Pancreas (tissue), 10 donors: Measurements from ENCODE around the gene TMEM208. TPM values are rescaled to one million over a fixed set of nuclear protein-coding genes. Genes with fewer than 3 reads are reported as not detected.

Experiments
- ATAC-seq, 4 donors: fragments of 200-7000 bp; cut with Tn5 transposase; one replicate each; pipeline versions ENCODE4 v1.8.0 to v1.9.1; 2020; ENCODE audit warnings: mild to moderate bottlenecking in 4 of 4, moderate library complexity in 4 of 4
- DNase-seq, 6 donors: peaks; one replicate each; pipeline ENCODE4 v3.0.0-alpha.2; 2020
- FAIRE-seq: peaks from 2 replicates; lab custom pipeline; 2012; peaks lifted over from hg19 to GRCh38; lab: Jason Lieb, UNC
- H3K27ac ChIP-seq, 4 donors: fragments of 200-600 bp; sonication (generic); 1 replicate in 3 of 4; 2 replicates in 1 of 4; pipeline versions ENCODE4 v1.5.0 to v1.8.0; 2020
- H3K27me3 ChIP-seq, 4 donors: fragments of 200-600 bp; one replicate each; pipeline ENCODE4 v1.8.0; 2021
- H3K36me3 ChIP-seq, 3 donors: fragments of 200-600 bp; sonication (generic) in 1 of 3; one replicate each; pipeline versions ENCODE4 v1.5.0 to v1.8.0; 2020 to 2021
- H3K4me1 ChIP-seq, 3 donors: fragments of 200-600 bp; one replicate each; pipeline ENCODE4 v1.8.0; 2021
- H3K4me3 ChIP-seq, 4 donors: fragments of 200-600 bp; sonication (generic) in 2 of 4; one replicate each; pipeline versions ENCODE4 v1.5.0 to v1.8.0; 2020 to 2021
- H3K9me3 ChIP-seq, 4 donors: fragments of 200-600 bp; one replicate each; pipeline ENCODE4 v1.8.0; 2021
- WGBS, 2 donors: extraction: QIAGEN DNeasy Blood & Tissue Kit; methylation state at CpG; one replicate each; pipeline ENCODE4 v1.1.7; 2013; 5-methylcytosine and 5-hydroxymethylcytosine counted together
- intact Hi-C, 3 donors: fragments of 100-400 bp; cut with DNase I; formaldehyde crosslinking; loops; one replicate each; pipeline versions ENCODE4 v1.11.1 to v1.14.2; 2022
- polyA plus RNA-seq, 2 donors: library from polyadenylated mRNA; stranded (reverse); fragments of 200-250 nt; gene quantifications; one replicate each; pipeline ENCODE4 v1.2.3, GENCODE V29; 2013
- total RNA-seq, 6 donors: library from RNA; stranded (reverse); fragmentation: NEBNext Ultra II Directional in 4 of 6; extraction: Animal tissue kit (Norgen Biotek cat#: 25700) in 4 of 6; gene quantifications; one replicate each; pipeline versions ENCODE4 v1.2.1 to v1.2.4, GENCODE V29; 2021 to 2023
- TF ChIP-seq, protein P1 (sequence below), 4 donors: fragments of 200-600 bp; sonication (generic) in 3 of 4; IDR thresholded peaks; one replicate each; pipeline versions ENCODE4 v1.5.0 to v1.8.0; 2021; ENCODE audit warnings: antibody characterized with exemption in 4 of 4
- donor health status: healthy with polysubstance abuse.
- donor health status: DM: no; HTN: no; CAD: no; lungs with moderate emphysema.
- donor health status: DM: no; HTN: no; CAD: no.
- donor health status: control.
- donor health status: control.
- donor health status: Bipolar disorder and iron deficiency.
- donor health status: DM: yes; HTN: yes; CAD: no.
- donor health status: DM: no; HTN: no; CAD: no.
- donor health status: DM: no; HTN: no; CAD: no.
- donor health status: DM: yes; HTN: yes; CAD: no.

Gene TMEM208
- total and polyA plus RNA-seq, 8 donors, result 19.2 to 96.6 (median 26.6) TPM

DNA sequence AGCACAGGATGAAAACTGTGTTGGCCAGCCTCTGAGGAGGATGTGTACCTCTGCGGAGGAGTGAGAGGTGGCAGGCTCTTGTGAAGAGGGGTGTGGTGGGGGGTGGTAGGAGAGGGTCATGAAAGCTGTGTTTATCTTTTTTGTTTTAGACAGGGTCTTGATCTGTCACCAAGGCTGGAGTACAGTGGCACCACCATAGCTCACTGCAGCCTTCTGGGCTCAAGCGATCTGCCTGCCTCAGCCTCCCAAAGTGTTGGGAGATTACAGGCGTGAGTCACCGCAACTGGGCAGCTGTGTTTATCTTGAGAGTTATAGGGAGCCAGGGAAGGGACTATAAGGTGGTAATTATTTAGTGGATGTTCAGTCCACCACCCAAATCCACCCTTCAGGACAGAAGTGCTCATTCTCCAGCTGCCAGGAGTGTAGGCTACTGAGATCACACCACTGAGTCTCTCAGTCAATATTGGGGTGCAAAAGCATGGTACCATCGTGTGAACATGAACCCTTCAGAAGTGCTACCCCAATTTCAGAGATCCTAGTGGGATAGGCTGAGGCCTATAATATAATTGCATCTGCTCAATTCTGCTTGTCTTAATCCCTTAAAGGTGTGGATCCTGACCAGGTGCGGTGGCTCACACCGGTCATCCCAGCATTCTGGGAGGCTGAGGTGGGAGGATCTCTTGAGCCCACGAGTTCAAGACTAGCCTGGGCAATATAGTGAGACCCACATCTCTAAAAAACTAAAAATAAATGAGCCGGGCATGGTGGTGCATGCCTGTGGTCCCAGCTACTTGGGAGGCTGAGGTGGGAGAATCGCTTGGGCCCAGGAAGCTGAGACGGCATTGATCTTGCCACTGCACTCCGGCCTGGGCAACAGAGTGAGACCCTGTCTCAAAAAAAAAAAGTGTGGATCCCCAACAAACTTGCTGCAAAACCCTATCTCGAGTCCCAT is 36.2 kb upstream of the TMEM208 start:
- H3K9me3 ChIP-seq, result no peaks in the 10 kb centered on the region
- 59 to 66% methylated on average over 13 of the region's 13 CpGs for whole genome bisulfite sequencing, 2 donors
- DNase-seq, result no peak
- no peaks in the 10 kb centered on the region for H3K27me3 ChIP-seq
- FAIRE-seq, result no peak
- no peak overlapping the region for H3K4me3 ChIP-seq
- H3K36me3 ChIP-seq, result peaks cover 0 to 8% (median 5%) of the 10 kb centered on the region in 3 donors
- no peak overlapping the region for H3K27ac ChIP-seq
- H3K4me1 ChIP-seq, result peaks cover 14 to 19% (median 19%) of the 10 kb centered on the region in 3 donors
- no peak for ATAC-seq
- TF ChIP-seq, protein P1, sequence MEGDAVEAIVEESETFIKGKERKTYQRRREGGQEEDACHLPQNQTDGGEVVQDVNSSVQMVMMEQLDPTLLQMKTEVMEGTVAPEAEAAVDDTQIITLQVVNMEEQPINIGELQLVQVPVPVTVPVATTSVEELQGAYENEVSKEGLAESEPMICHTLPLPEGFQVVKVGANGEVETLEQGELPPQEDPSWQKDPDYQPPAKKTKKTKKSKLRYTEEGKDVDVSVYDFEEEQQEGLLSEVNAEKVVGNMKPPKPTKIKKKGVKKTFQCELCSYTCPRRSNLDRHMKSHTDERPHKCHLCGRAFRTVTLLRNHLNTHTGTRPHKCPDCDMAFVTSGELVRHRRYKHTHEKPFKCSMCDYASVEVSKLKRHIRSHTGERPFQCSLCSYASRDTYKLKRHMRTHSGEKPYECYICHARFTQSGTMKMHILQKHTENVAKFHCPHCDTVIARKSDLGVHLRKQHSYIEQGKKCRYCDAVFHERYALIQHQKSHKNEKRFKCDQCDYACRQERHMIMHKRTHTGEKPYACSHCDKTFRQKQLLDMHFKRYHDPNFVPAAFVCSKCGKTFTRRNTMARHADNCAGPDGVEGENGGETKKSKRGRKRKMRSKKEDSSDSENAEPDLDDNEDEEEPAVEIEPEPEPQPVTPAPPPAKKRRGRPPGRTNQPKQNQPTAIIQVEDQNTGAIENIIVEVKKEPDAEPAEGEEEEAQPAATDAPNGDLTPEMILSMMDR (IDR thresholded peaks at IDR 0.05), result no peak
- intact Hi-C loops, result no loop called here

DNA sequence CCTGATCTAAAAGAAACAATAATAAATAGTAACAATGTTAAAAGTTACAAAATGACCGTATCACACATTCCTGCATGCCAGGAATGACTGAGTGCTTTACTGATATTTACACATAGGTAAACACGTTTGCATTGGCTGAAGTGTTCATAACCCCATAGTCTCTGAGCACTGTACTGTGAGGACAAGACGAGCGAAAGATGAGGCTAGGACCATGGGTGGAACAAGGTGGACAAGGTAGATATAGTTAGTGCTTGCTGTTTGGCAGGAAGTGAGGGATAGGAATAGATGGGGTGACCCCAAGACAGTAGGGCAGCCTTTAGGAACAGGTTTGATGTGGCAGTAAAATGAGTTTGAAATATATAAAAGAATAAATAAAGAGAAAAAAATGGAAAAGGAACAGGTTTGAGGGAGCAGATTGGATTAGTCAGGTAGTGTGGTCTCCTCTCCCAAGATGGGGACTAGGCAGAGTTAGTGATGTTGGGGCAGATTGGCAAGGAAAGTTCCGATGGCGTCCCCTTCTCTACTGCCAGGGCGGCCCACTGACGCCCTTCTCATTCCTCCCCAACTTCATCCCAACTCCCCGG is 35.4 kb upstream of the TMEM208 start:
- peaks cover 14 to 19% (median 17%) of the 10 kb centered on the region in 3 donors for H3K4me1 ChIP-seq
- DNase-seq (no peak), FAIRE-seq (no peak), ATAC-seq (no peak)
- H3K4me3 ChIP-seq, result peak overlapping the region in 2 of 4 donors; percentile 89 to 97
- no peaks in the 10 kb centered on the region for H3K27me3 ChIP-seq
- TF ChIP-seq, protein P1 (IDR thresholded peaks at IDR 0.05), result no peak
- H3K27ac ChIP-seq, result no peak overlapping the region
- peaks cover 0 to 13% (median 13%) of the 10 kb centered on the region in 3 donors for H3K36me3 ChIP-seq
- no peaks in the 10 kb centered on the region for H3K9me3 ChIP-seq
- WGBS, 2 donors, result 5 to 6% methylated on average over 9 of the region's 9 CpGs
- intact Hi-C loops, result no loop called here

DNA sequence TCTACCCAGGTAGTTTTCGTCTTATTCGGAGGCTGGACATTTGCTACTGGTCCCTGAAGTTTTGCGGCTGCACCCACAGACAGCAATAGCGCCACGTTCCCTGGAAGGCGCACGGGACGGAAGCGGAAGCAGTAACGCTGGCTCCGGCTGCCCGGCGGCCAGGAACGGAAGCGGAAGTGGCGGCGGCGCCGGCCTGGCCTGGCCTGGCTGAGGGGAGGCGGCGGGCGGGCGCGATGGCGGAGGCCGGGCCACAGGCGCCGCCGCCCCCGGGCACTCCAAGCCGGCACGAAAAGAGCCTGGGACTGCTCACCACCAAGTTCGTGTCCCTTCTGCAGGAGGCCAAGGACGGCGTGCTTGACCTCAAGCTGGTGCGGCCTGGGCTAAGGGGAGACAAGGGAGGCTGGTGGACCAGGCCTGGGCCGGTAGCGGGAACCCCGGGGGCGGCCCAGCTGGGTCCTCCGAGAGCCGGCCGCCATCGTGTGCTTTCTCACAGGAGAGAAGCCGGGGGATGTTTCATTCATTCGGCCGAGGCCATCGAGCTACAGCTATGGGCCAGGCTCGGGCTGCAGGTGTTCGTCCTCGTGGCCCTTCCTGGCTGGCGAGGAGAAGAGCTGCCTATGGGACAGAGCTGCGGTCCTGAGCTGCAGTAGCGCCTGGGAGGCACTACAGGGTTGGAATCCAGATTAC is 34.8 kb upstream of the TMEM208 start, which contains the start of gene E2F4:
TSS of gene E2F4 (plus strand) at position 161 of the 687 bp plus-strand sequence. CDS start at position 234, 73 bp downstream.
- no peak for FAIRE-seq
- Histone ChIP-seq H3K4me3 (peak within 1 kb of the TSS; percentile 89 to 100 (median 97)), H3K27me3 (no peaks in the 10 kb centered on the region), H3K27ac (peak within 1 kb of the TSS in 2 of 4 donors; percentile 28 to 47), H3K36me3 (peaks cover 0 to 18% (median 13%) of the 10 kb centered on the region in 3 donors), H3K9me3 (no peaks in the 10 kb centered on the region), H3K4me1 (peaks cover 14 to 19% (median 17%) of the 10 kb centered on the region in 3 donors)
- TF ChIP-seq, protein P1 (IDR thresholded peaks at IDR 0.05), result no peak
- peak; percentile 98 to 99 (median 98) for ATAC-seq
- peak; percentile 87 to 95 (median 90) for DNase-seq
- 0% methylated on average over 54 of the region's 54 CpGs for WGBS, 2 donors
- intact Hi-C loops, result no loop called here

DNA sequence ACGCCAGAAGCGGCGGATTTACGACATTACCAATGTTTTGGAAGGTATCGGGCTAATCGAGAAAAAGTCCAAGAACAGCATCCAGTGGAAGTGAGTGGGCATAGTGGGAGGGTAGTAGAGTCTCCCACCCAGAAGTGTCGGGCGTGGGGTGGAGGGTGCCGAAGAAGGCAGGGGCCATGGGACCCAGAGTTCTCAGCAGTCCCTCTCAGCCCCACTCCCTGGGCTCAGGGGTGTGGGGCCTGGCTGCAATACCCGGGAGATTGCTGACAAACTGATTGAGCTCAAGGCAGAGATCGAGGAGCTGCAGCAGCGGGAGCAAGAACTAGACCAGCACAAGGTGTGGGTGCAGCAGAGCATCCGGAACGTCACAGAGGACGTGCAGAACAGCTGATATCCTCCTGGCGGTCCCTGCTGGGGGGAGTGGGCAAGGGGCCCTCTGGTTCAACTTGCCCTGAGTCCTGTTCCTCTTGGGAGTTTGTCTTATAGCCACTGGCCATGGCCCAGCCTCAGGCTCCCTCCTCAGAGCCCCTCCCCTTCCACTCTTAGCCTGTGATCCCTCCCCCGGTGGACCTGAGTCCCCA is 34.1 kb upstream of the TMEM208 start:
- Histone ChIP-seq H3K36me3 (peaks cover 0 to 25% (median 13%) of the 10 kb centered on the region in 3 donors), H3K4me3 (peak overlapping the region; percentile 89 to 100 (median 97)), H3K4me1 (peaks cover 14 to 19% (median 17%) of the 10 kb centered on the region in 3 donors), H3K27me3 (no peaks in the 10 kb centered on the region), H3K27ac (peak overlapping the region in 1 of 4 donors; percentile 47), H3K9me3 (no peaks in the 10 kb centered on the region)
- DNase-seq (no peak), ATAC-seq (no peak), FAIRE-seq (no peak)
- WGBS, 2 donors, result 15 to 21% methylated on average over 17 of the region's 17 CpGs
- intact Hi-C loops, result no loop called here
- TF ChIP-seq, protein P1 (IDR thresholded peaks at IDR 0.05), result no peak
